Testis (tissue), 2 donors: Measurements from ENCODE around the gene TCERG1L.

Experiments
- POLR2A ChIP-seq: fragments of 450-650 bp; IDR thresholded peaks from one replicate; pipeline ENCODE4 v1.6.1; 2017; ENCODE audit warnings: antibody characterized with exemption, mild to moderate bottlenecking, moderate library complexity
- TF ChIP-seq, protein P1 (sequence below), 3 experiments: fragments of 450-650 bp in 2 of 3; fragments of 200-600 bp in 1 of 3; sonication (generic) in 1 of 3; IDR thresholded peaks; one replicate each; pipeline ENCODE4 v1.5.1; 2016 to 2019; ENCODE audit warnings: antibody characterized with exemption in 3 of 3, mild to moderate bottlenecking in 2 of 3, moderate library complexity in 1 of 3

- no peak for TF ChIP-seq POLR2A
- TF ChIP-seq, protein P1, sequence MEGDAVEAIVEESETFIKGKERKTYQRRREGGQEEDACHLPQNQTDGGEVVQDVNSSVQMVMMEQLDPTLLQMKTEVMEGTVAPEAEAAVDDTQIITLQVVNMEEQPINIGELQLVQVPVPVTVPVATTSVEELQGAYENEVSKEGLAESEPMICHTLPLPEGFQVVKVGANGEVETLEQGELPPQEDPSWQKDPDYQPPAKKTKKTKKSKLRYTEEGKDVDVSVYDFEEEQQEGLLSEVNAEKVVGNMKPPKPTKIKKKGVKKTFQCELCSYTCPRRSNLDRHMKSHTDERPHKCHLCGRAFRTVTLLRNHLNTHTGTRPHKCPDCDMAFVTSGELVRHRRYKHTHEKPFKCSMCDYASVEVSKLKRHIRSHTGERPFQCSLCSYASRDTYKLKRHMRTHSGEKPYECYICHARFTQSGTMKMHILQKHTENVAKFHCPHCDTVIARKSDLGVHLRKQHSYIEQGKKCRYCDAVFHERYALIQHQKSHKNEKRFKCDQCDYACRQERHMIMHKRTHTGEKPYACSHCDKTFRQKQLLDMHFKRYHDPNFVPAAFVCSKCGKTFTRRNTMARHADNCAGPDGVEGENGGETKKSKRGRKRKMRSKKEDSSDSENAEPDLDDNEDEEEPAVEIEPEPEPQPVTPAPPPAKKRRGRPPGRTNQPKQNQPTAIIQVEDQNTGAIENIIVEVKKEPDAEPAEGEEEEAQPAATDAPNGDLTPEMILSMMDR (IDR thresholded peaks at IDR 0.05) = no peak
Observed at GRCh38 chr10:131184503-131184902, 127.0 kb downstream of the TCERG1L start.
